ENCODE results near the gene UNC45A. TPM values are rescaled to one million over a fixed set of nuclear protein-coding genes. Genes with fewer than 3 reads are reported as not detected.

UNC45A gene
- total and polyA plus RNA-seq, 10 donors: 32.2 to 59.5 (median 42.3) TPM

GRCh38 chr15:90910441-90911301, 24.4 kb upstream of the UNC45A start:
- Histone ChIP-seq H3K36me3 (peaks cover 17 to 100% (median 99%) of the 10 kb centered on the region in 6 donors), H3K4me1 (peaks cover 0 to 68% (median 17%) of the 10 kb centered on the region in 6 donors), H3K9me3 (no peaks in the 10 kb centered on the region), H3K27me3 (replicated peaks in 1 of 7) (no peaks in the 10 kb centered on the region), H3K27ac (peak overlapping the region in 3 of 8 donors; percentile 24 to 30 (median 24)), H3K4me3 (no peak overlapping the region)
- 96% methylated on average over 15 to 24 of the region's 24 CpGs for WGBS, 5 donors
- TF ChIP-seq POLR2AphosphoS5 (IDR thresholded peaks at IDR 0.05) (peak in 1 of 3 donors; percentile 50), CTCF (IDR thresholded peaks at IDR 0.05 in 8 of 11, conservative IDR thresholded peaks at IDR 0.05 in 3 of 11) (no peak)
- intact Hi-C loops (cut with DNase I; ENCODE audit: low total_unique reads): no loop called here
- DNase-seq: peak; percentile 62

GRCh38 chr15:90911302-90911623, 23.8 kb upstream of the UNC45A start:
- Histone ChIP-seq H3K4me3 (no peak overlapping the region), H3K27me3 (replicated peaks in 1 of 7) (no peaks in the 10 kb centered on the region), H3K36me3 (peaks cover 17 to 100% (median 98%) of the 10 kb centered on the region in 6 donors), H3K4me1 (peaks cover 0 to 71% (median 18%) of the 10 kb centered on the region in 6 donors), H3K9me3 (no peaks in the 10 kb centered on the region), H3K27ac (peak overlapping the region in 3 of 8 donors; percentile 21 to 93 (median 24))
- TF ChIP-seq POLR2A (IDR thresholded peaks at IDR 0.05): no peak
- TF ChIP-seq CTCF (IDR thresholded peaks at IDR 0.05 in 8 of 11, conservative IDR thresholded peaks at IDR 0.05 in 3 of 11): no peak
- peak; percentile 68 for DNase-seq
- 92 to 96% (median 95%) methylated on average over 5 to 19 of the region's 19 CpGs; no CpG with 5 or more reads in 1 of the 5 donors for WGBS, 5 donors
- intact Hi-C loops (cut with DNase I; ENCODE audit: low total_unique reads): no loop called here

- DNase-seq: peak; percentile 75
Measured at GRCh38 chr15:90911906-90912769, 22.9 kb upstream of the UNC45A start.

More at GRCh38 chr15:90911906-90912769, 22.9 kb upstream of the UNC45A start:
- intact Hi-C loops (cut with DNase I; ENCODE audit: low total_unique reads): no loop called here
- no peak overlapping the region for H3K4me3 ChIP-seq
- H3K36me3 ChIP-seq: peaks cover 17 to 100% (median 98%) of the 10 kb centered on the region in 6 donors
- H3K27me3 ChIP-seq (replicated peaks in 1 of 7): no peaks in the 10 kb centered on the region
- WGBS, 5 donors: 71 to 94% (median 87%) methylated on average over 11 to 30 of the region's 30 CpGs
- peak overlapping the region in 3 of 8 donors; percentile 90 to 93 (median 91) for H3K27ac ChIP-seq
- H3K9me3 ChIP-seq: no peaks in the 10 kb centered on the region
- H3K4me1 ChIP-seq: peaks cover 0 to 75% (median 18%) of the 10 kb centered on the region in 6 donors
- TF ChIP-seq CTCF (IDR thresholded peaks at IDR 0.05 in 8 of 11, conservative IDR thresholded peaks at IDR 0.05 in 3 of 11) (no peak), POLR2AphosphoS5 (IDR thresholded peaks at IDR 0.05) (peak in 2 of 3 donors; percentile 10 to 41), POLR2A (IDR thresholded peaks at IDR 0.05) (no peak)
